Measurements from ENCODE around the gene MYOZ3. TPM values are rescaled to one million over a fixed set of nuclear protein-coding genes. Genes with fewer than 3 reads are reported as not detected.

MYOZ3 gene, protein sequence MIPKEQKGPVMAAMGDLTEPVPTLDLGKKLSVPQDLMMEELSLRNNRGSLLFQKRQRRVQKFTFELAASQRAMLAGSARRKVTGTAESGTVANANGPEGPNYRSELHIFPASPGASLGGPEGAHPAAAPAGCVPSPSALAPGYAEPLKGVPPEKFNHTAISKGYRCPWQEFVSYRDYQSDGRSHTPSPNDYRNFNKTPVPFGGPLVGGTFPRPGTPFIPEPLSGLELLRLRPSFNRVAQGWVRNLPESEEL
- total RNA-seq, result 4.0 TPM
- long read RNA-seq, partial matches to known transcripts, result 0 of 2 reads
- long read RNA-seq, other reads (novel, unspliced or antisense), result 1 of 2 reads

DNA sequence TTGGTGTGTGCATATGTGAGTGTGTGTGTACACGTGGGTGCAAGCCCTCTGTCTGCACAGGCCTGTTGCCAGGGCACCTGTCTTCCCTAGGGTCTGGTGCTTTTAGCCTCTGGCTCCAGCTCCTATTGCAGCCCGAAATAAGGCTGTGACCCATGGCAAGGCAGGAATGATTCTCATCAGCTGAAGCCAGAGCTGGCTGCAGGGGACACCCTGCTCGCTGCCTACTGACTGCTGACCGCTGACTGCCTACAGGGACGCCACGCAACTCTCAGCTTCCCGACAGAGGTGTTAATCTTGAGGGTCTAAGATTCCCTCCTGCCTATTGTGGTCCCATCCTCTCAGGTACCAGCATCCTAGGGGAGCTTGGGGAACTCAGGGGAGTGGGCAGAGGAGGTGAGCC lies at the start of gene MYOZ3:
TSS of gene MYOZ3 (plus strand) at position 166 of the 400 bp plus-strand sequence. CDS start 1,691 bp downstream, outside the sequence.
- DNase-seq (no peak), ATAC-seq (ENCODE audit: poor library complexity) (no peak)
- intact Hi-C loops (cut with DNase I), result no loop called here

DNA sequence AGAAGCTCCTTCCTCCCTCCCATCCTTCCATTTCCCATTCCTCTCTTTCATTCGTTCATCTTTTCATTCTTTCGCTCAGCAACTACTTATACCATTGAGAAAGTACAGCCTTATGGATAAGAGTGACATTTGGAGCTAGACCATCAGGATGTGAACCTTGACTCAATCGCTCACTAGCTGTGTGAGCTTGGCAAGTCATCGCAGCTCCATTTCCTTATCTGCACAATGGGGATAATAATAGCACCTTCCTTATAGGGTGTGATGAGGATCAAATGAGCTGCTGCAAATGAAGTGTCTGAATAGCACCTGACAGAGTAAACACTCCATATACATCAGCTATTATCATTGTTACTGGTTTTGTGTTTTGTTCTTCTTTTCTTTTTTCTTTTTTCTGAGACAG lies 48.6 kb upstream of the MYOZ3 start:
- DNase-seq, result peak; percentile 43
- intact Hi-C loops (cut with DNase I), result no loop called here
- peak; percentile 48 for ATAC-seq (ENCODE audit: poor library complexity)

DNA sequence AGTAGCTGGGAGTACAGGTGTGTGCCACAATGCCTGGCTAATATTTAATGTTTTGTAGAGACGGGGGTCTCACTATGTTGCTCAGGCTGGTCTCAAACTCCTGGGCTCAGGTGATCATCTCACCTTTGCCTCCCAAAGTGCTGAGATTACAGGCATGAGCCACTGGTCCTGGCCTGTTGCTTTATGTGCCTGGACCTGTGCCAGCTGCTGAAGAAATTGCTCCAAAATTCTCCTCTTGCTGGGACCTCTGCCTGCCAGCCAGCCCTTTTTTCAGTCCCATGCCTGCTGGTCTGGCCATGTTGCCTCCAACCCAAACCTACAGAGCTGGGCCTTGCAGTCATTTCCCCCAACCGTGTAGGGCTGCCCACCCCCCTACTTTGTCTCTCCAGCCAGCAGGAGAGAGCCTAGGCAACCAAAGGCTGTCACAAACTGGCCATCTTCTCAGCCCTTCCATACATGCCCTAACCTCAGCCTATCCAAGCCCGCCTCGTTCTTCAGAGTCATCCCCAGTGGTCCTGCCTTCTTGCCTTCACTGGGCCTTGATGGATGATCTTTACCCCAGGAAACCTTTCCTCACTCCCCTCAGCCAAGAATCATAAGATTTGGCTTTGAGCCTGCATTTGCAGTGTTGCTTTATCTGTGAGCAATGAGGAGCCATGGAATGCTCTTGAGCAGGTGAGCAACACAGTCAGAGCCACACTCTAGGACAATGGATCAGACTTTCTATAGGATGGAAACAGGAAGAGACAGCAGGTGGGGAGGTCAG lies 48.0 kb upstream of the MYOZ3 start:
- ATAC-seq (ENCODE audit: poor library complexity) (peak; percentile 2), DNase-seq (peak; percentile 55)
- intact Hi-C loops (cut with DNase I), result no loop called here

DNA sequence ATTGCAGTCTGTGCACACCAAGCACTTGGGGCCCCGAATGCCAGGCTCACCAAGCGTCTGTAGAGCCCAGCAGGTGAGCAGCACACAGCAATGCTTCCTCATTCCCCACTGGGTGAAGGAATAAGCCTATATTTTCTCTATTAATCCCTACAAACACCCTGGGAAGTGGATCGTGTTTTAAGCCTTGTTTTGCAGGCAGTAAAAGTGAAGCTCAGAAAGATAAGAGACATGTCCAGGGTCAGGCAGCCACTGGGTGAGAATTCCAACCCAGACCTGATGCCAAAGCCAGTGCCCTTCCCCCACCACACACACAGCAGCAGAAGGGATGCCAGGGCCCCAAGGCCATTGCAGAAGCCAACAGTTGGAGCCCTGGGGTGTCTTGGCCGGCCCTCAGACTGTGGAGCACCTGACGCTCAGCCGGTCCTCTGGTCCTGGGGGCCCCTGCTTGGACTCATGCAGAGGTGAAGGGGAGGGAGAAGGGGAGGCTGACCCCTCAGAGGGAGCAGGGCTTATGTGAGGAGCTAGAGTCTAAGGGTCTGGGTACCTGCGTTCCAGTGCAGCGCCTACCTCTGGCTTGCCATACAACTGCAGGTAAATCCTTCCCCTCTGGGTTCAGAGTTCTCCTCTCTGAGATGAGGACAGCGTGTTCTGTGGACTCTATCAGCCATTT lies 46.9 kb upstream of the MYOZ3 start:
- DNase-seq, result peak; percentile 71
- peak; percentile 16 for ATAC-seq (ENCODE audit: poor library complexity)
- intact Hi-C loops (cut with DNase I), result no loop called here

DNA sequence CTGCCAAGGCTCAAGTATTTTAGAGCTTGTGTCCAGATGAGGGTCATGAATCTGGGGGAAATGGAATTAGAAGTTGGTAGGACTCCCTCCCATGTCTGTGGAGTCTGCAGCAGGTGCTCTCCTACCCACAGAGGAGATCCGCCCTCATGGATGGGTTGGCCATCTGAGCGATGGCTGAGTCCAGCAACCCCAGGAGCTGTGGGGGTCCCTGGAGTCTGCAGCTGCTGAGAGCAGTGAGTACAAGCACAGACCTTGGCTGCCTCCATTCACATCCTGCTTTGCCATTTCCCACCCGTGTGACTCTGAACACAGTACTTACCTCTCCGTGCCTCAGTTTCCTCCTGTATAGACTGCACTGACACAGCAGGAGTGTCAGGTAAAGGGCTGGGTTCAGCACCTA lies 46.4 kb upstream of the MYOZ3 start:
- intact Hi-C loops (cut with DNase I), result no loop called here
- ATAC-seq (ENCODE audit: poor library complexity) (no peak), DNase-seq (peak; percentile 37)

DNA sequence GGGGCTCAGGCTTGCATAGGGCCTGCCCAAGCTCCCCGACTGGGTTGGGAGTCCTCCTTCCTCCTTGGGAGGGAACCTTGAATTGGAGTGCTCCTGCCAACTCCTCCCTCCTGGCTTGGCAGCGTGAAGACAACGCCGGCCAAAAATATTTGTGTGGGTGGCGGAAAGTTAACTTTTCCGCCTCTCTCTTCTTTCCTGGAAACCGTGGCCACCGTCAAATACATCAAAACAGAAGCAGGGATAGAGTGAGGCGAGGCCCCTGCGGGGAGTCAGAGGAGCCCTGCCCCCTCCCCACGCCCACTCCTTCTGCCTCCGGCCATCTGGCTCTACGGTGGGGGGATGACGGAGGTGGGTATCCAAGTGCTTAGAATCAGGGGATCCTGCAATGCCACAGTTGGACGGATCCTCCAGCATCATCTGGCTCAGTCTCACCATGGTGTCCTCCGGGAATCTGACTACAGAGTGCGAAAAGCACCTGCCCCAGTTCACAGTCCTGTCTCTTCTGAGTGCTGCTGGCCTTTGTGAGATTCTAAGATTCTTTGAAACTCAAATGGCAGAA lies 45.8 kb upstream of the MYOZ3 start:
- DNase-seq (peak; percentile 75), ATAC-seq (ENCODE audit: poor library complexity) (peak; percentile 19)
- intact Hi-C loops (cut with DNase I), result no loop called here

DNA sequence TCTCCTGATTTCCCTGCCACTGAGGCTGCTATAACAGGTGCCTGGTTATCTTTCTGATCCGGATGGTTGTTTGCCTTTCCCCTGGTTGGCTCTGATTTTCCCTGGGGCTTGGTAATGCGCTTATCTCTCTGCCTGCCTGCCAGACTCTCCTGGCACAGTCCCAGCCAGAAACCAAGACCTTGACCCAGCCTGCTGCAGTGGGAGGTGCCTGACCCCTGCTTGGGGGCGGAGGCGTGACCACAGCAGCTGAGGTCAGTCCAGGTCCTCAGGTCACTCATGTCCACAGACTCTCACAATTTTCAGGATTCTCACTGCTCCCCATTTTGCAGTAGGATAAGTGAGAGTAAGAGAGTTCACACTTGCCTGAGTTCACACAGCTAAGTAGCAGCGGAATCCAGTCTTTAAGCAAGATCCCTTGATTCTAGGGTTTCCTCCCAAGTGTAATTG lies 45.0 kb upstream of the MYOZ3 start:
- intact Hi-C loops (cut with DNase I), result no loop called here
- DNase-seq (peak; percentile 87), ATAC-seq (ENCODE audit: poor library complexity) (peak; percentile 38)

DNA sequence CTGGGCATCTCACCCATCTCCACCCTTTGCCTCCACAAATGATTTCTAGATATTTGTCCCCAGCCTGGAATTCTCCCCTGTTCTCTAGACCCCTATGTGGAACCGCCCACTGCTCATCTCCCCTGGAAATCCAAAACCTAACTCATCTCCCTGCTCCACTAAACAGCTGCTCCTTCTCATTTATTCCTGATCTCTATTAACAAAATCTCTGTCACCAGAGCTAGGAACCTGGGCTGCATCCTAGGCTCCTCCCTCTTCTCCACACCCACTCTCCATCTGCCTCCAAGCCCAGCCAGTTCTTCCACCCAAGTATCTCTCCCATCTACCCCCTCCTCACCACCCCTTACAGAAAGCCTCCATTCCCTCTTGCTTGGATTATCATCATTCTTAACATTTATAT lies 44.5 kb upstream of the MYOZ3 start:
- no peak for ATAC-seq (ENCODE audit: poor library complexity)
- intact Hi-C loops (cut with DNase I), result no loop called here
- peak; percentile 20 for DNase-seq

DNA sequence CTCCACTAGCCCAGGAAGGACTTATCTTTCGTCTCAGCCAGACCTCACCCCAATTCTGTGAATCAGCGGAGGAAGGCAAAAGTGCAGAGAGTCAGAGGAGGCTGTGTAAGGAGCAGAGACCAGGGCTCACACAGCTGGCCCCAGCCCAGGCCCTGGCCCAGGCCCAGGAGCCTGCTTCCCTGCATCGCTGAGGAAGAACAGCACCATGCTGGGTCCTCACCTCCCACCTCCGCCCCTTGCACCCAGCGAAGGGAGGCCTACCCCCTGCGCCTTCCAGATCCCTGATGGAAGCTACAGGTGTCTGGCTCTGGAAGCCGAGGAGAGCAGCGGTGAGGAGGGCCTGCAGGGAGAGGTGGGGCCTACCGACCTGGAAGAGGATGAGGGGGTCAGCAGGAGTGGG lies 42.9 kb upstream of the MYOZ3 start:
- peak; percentile 24 for ATAC-seq (ENCODE audit: poor library complexity)
- intact Hi-C loops (cut with DNase I), result no loop called here
- peak; percentile 74 for DNase-seq

DNA sequence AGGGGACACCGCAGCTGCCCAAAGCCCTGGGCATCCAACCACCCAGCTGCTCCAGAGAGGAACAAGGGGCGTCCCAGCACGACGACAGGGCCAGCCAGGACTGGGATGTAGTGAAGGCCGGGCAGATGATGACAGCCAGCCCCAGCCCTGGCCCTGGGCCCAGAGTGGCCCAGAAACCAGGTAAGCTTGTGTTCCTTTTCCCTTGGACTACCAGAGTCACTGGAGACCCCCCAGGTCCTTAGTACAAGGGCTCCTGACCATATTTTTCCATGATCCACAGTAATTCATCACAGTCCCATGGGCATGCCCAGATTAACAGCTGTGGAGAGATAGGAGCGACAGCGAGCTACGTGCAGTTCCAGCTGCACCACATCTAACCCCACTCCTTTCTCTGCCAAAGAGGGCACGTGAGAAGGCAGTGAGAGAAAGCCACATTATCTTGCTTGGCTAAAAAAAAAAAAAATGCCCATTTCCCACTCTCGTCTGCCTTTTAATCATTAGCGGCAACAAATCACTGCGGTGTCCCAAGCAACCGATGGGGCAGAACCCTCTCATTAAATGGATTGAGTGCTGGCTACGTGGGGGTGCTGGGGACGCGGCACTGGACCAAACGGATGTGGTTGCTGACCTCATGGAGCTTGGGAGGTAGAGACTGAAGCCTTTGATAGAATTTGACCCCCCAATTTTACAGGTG lies 42.3 kb upstream of the MYOZ3 start:
- peak; percentile 59 for ATAC-seq (ENCODE audit: poor library complexity)
- intact Hi-C loops (cut with DNase I), result no loop called here
- DNase-seq, result peak; percentile 64

DNA sequence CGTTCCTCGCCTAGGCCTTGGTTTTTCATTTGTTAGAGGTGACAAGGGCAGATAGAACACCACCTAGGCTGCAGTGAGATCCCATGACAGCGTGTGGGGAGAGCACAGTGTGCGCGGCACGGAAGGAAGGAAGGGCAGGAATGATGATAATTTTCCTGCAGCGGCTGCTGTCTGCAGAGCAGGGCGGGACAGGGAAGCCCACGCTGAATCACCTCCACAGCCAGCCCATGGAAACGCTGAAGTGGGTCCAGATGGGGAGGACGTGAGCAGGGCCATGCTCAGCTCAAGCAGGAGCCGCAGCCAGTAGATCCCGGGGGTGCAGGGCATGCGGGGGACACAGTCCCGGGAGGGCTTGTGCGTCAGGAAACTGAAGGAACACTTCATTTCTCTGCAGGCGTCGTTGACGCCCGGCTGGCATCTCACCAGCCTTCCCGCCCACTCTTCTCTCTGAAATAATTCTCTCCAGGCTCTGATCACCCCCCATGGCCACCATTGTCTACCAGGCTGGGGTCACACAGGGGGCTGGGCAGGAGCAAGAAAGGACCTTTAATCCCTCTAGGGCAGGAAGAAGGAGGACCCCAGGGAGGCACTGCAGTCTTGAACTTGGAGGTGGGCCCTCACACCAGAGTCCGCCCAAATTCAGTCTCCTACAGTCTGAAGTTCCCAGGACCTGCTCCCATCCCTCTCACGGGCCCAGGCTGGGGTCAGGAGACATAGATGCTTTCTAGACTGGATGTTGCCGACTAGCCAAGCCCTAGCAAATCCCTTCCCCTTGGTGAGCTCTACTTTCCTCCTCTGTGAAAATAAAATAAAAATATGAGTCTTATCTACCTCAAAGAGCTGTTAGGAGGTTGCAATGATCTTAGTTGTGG lies 41.5 kb upstream of the MYOZ3 start:
- ATAC-seq (ENCODE audit: poor library complexity), result peak; percentile 56
- intact Hi-C loops (cut with DNase I), result no loop called here
- peak; percentile 84 for DNase-seq

DNA sequence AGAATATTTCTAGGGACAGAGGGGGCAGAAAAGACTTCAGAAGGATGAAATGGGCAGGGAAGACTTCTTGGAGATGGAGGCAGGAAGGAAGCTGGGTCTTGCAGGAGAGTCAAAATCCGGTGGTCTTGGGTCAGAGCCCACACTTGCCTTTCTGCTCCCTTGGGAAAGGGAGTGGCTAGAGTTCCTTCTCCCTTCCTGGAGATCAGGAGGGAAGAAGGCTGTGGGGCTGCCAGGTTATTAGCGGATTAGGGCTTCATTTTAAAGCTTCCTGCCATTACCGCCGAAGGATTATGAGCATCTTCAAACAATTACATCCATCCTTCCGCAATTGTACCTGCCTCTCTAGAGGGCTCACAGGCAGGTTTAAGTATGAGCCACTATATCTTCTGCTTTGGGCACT lies 39.8 kb upstream of the MYOZ3 start:
- intact Hi-C loops (cut with DNase I), result no loop called here
- DNase-seq (no peak), ATAC-seq (ENCODE audit: poor library complexity) (no peak)

DNA sequence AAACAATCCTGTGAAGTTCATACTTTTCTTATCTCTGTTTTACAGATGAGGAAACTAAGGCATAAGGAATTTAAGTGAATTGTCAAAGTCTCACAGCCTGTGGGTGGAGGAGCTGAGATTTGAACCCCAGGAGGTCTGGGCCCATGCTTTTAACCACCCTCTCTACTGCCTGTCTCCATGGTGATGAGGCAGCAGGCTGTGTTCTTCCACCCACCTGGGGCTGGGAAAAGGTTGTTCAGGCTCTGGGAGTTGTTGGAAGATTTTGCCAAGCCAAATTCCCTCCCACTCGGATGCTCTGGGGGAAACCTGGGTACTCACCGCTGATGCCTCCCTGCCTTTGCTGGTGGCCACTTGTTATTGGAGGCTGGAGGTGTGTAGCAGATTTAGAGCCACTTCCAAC lies 38.9 kb upstream of the MYOZ3 start:
- intact Hi-C loops (cut with DNase I), result no loop called here
- DNase-seq, result peak; percentile 6
- ATAC-seq (ENCODE audit: poor library complexity), result no peak

DNA sequence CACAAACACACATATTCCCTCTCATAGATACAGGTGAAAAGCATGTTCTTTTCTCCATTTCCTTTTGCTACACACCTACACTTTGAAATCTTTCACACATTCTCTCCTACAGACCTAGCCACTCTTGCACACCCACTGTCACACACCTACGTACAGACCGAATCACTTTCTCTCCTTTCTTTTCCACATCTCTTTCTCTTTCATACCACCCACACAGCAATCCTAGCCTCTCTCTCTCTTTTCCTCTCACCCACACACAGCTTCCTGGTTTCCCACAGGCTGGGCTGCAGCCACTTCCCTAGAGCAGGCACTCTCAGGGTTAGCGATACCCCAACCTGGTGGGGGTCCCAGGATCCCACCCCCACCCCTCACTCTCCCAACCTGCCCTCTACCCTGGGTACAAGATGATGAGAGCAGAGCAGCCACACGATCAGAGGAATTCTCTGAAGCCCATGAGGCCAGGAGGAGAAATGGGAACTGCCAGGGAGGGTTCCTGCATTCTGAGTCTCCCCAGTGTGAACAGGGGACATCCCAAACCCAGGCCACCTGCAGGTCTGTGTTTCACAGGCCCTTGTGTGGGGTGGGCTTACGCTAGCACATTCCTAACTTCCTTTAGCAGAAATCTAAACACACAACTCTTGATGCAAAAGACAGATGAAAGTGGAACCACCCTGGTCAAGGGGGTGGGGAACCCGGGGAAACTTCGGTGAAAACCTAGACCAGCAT lies 37.7 kb upstream of the MYOZ3 start:
- intact Hi-C loops (cut with DNase I), result no loop called here
- ATAC-seq (ENCODE audit: poor library complexity) (no peak), DNase-seq (peak; percentile 13)

DNA sequence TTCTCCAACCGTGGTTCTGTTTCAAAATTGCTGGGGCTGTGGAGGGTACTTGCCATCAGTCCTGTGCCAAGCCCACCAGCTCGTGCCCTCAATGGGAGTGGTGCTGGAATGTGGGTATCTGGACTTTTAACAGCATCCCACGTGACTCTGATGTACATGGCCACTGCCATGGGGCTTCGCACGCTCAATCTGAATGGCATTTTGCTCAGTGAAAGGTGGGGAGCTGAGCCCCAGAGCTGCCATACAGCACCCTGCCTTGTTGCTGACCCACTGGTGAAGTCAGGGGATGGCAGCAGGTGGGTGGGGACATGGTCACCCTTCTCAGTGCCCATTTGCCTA lies 37.2 kb upstream of the MYOZ3 start:
- ATAC-seq (ENCODE audit: poor library complexity) (no peak), DNase-seq (peak; percentile 35)
- intact Hi-C loops (cut with DNase I), result no loop called here

DNA sequence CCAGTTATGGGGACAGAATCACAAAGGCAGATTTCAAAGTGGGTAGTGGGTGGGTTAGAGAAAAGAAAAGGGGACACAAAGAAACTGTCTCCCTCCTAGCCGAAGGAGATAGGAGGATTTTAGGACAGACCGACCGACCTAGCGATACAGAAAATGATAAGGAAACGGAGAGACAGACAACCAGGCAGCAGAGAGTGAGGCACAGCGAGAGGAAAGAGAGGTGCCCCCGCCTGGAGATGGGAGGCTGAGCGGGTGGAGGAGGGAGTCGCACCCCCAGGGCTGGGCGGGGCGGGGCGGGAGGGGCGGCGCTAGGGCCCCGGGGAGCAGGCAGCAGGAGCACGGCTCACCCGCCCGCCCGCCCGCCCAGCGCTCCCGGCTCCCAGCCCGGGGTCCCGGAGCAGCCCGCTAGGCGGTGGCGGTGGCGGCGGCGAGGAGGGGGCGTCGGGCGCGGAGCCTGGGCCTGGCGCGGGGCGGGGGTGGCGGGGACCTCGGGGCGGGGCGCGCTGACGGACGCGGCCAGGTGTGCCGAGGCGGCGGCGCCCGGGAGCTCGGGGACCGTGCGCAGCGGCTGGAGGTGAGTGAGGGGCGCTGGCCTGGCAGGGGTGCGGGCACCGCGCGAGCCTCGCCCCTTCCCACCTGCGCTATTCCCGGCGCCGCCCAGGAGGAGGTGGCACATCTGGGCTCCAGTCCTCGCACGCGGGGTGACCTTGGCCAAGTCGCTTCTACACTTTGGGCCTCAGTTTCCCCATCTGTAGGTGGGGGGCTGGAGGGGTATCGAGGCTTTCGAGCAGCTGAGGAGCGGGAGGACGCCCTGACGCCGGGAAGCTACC lies 36.5 kb upstream of the MYOZ3 start:
- ATAC-seq (ENCODE audit: poor library complexity), result peak; percentile 36
- intact Hi-C loops (cut with DNase I), result no loop called here
- peak; percentile 56 for DNase-seq

DNA sequence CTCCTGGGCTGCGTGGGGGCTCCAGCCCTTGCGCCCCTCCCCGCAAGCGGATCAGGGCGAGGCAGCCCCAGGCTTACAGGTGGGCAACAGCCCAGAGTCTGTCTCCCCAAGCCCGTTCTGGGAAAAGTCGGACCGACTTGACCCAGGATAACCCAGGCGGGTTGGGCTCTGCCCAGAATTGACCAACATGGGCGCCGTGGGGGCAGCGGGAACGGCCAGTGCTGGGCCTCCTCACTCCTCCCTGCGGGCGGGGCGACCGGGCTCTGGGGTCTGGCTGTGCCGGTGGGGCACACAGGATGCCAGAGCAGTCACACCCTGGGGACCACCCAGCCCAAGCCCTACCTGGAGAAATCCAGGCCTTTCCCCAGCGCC lies 35.9 kb upstream of the MYOZ3 start:
- ATAC-seq (ENCODE audit: poor library complexity) (peak; percentile 64), DNase-seq (peak; percentile 71)
- intact Hi-C loops (cut with DNase I), result no loop called here
